Sigmoid colon (tissue), 4 donors: ENCODE results near the gene SAA4.

Experiments
- POLR2A ChIP-seq, 2 donors: fragments of 450-650 bp; IDR thresholded peaks; one replicate each; pipeline ENCODE4 v1.6.1; 2016; ENCODE audit warnings: antibody characterized with exemption in 2 of 2, mild to moderate bottlenecking in 2 of 2, moderate library complexity in 2 of 2
- POLR2AphosphoS5 ChIP-seq, 4 donors: sonication (generic); formaldehyde crosslinking; IDR thresholded peaks; one replicate each; pipeline ENCODE4 v1.6.1; 2017; ENCODE audit warnings: antibody characterized with exemption in 4 of 4
- TF ChIP-seq, protein P1 (sequence below), 4 experiments: fragments of 450-650 bp in 3 of 4; fragments of 200-600 bp in 1 of 4; IDR thresholded peaks; one replicate each; pipeline ENCODE4 v1.5.1; 2016 to 2019; ENCODE audit warnings: antibody characterized with exemption in 4 of 4, mild to moderate bottlenecking in 3 of 4, moderate library complexity in 2 of 4

DNA sequence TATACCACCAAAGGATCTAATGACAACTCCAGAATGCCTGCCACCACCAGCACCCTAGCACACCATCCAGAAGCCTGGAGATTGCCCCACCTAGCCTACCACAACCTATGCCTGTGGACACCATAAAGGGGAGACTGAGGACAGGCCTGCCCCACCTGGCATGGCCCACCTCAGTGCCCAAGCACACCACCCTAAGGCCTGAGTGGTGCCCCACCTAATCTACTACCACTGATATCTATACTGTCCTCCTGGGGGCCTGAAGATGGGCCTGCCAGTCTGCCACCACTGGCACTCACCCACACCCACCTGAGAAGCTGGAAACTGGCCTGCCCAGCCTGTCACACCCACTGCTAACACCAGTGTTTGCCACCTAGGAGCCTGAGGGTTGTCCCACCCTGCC is 31.8 kb downstream of the SAA4 start:
- no peak for TF ChIP-seq POLR2A (IDR thresholded peaks at IDR 0.05)
- no peak for TF ChIP-seq POLR2AphosphoS5 (IDR thresholded peaks at IDR 0.05)
- TF ChIP-seq, protein P1, sequence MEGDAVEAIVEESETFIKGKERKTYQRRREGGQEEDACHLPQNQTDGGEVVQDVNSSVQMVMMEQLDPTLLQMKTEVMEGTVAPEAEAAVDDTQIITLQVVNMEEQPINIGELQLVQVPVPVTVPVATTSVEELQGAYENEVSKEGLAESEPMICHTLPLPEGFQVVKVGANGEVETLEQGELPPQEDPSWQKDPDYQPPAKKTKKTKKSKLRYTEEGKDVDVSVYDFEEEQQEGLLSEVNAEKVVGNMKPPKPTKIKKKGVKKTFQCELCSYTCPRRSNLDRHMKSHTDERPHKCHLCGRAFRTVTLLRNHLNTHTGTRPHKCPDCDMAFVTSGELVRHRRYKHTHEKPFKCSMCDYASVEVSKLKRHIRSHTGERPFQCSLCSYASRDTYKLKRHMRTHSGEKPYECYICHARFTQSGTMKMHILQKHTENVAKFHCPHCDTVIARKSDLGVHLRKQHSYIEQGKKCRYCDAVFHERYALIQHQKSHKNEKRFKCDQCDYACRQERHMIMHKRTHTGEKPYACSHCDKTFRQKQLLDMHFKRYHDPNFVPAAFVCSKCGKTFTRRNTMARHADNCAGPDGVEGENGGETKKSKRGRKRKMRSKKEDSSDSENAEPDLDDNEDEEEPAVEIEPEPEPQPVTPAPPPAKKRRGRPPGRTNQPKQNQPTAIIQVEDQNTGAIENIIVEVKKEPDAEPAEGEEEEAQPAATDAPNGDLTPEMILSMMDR (IDR thresholded peaks at IDR 0.05): no peak
